ENCODE measurements around the gene AXDND1. TPM values are rescaled to one million over a fixed set of nuclear protein-coding genes. Genes with fewer than 3 reads are reported as not detected.
"Not testable (repeated sequence)": the region's sequence is repeated elsewhere in the genome, so short reads cannot be mapped to it uniquely, and the experiment has no call there.

Gene AXDND1
- total RNA-seq, 4 donors from 2014 or later: 0.39 TPM; not detected in 3

DNA sequence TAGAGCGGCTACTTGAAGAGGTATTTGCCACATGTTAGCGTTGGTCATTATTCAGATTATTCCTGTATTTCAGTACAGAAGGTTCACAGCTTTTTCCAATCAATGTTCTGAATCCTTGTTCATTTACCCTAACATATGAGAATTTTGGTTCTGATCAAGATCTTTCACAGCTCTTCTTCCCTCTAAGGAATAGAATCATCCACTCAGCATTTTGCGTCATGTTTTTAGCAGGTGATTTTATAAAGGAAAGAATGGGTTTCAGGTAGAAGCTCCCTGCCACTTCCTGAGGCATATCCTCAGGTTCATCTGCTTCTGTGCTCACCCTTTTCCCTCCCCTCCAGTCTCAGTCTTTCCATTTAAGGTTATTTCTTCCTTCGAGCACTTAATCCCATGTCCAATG, 143.6 kb downstream of the AXDND1 start:
- no peak overlapping the region for H3K4me3 ChIP-seq (ENCODE audit: low read depth, poor library complexity, severe bottlenecking)
- no peak for TF ChIP-seq POLR2A (IDR thresholded peaks at IDR 0.05)
- intact Hi-C loops (cut with DNase I; ENCODE audit: low total_unique reads): no loop called here
- WGBS, 2 donors: 90 to 94% methylated on average over 4 of the region's 4 CpGs
- no peak for DNase-seq (ENCODE audit: low spot score in 2 of 2)

DNA sequence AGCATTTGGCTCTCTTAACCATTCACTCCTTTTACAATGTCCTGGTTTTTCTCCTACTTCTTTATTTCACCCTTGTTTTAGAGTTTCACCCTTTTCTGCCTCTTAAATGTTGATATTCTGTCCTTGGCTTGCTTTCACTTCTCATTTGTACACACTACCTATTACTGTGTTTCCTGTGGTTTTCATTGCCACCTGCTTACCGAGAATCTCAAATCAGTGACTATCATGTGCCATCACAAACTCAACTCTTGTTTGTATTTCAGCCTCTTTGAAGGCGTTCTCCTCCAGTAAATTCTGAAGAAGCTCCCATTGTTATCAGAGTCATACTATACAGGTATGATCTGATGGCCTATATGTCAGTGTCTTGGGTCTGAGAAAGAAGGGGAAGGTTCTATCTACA, 144.3 kb downstream of the AXDND1 start:
- DNase-seq (ENCODE audit: low spot score in 2 of 2): no peak
- intact Hi-C loops (cut with DNase I; ENCODE audit: low total_unique reads): no loop called here
- no peak for TF ChIP-seq POLR2A (IDR thresholded peaks at IDR 0.05)
- TF ChIP-seq, protein P1, sequence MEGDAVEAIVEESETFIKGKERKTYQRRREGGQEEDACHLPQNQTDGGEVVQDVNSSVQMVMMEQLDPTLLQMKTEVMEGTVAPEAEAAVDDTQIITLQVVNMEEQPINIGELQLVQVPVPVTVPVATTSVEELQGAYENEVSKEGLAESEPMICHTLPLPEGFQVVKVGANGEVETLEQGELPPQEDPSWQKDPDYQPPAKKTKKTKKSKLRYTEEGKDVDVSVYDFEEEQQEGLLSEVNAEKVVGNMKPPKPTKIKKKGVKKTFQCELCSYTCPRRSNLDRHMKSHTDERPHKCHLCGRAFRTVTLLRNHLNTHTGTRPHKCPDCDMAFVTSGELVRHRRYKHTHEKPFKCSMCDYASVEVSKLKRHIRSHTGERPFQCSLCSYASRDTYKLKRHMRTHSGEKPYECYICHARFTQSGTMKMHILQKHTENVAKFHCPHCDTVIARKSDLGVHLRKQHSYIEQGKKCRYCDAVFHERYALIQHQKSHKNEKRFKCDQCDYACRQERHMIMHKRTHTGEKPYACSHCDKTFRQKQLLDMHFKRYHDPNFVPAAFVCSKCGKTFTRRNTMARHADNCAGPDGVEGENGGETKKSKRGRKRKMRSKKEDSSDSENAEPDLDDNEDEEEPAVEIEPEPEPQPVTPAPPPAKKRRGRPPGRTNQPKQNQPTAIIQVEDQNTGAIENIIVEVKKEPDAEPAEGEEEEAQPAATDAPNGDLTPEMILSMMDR (IDR thresholded peaks at IDR 0.05): no peak
- no peak overlapping the region for H3K4me3 ChIP-seq (ENCODE audit: low read depth, poor library complexity, severe bottlenecking)
- WGBS, 2 donors: 42 to 63% methylated on average over 2 of the region's 2 CpGs

DNA sequence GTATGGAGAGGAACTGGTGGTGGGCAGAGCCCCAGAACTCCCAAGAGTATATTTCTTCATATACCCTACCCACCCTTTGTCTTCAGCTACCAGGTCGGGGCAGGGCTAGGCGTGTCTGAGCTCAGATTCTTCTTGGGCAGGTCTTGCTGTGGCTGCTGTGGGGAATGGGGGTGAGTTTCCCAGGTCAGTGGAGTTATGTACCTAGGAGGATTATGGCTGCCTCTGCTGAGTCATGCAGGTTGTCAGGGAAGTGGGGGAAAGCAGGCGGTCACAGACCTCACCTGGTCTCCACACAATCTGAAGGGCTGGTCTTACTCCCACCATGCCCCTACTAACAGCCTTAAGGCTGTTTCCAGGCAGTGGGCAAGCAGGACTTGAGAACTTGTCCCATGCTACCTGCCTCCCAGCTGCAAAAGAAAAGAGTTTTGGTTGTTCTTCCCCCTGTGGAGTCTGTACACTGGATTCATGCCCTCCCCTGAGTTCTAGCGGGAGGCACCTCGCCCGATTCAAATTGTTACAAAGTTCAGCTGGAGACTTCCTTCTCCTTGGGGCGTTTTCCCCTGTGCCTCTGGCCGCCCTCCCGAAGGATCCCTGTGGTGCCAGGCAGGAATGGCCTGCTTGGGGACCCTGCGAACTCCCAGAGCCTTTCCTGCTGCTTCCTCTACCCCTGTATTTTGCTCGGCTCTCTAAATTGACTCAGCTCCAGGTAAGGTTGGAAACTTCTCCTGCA, 151.4 kb downstream of the AXDND1 start:
- H3K4me3 ChIP-seq (ENCODE audit: low read depth, poor library complexity, severe bottlenecking): no peak overlapping the region
- no peak for DNase-seq (ENCODE audit: low spot score in 2 of 2)
- WGBS, 2 donors: 76 to 79% methylated on average over 11 of the region's 11 CpGs
- intact Hi-C loops (cut with DNase I; ENCODE audit: low total_unique reads): no loop called here
- TF ChIP-seq POLR2A (IDR thresholded peaks at IDR 0.05): no peak
- TF ChIP-seq, protein P1 (IDR thresholded peaks at IDR 0.05): no peak

DNA sequence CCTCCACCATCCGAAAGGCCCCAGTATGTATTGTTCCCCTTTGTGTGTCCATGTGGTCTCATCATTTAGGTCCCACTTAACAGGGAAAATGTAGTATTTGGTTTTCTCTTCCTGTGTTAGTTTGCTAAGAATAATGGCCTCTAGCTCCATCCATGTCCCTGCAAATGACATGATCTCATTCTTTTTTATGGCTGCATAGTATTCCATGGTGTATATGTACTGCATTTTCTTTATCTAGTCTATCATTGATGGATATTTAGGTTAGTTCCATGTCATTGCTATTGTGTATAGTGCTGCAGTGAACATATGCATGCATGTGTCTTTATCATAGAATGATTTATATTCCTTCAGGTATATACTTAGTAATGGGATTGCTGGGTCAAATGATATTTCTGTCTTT, 152.8 kb downstream of the AXDND1 start:
- H3K4me3 ChIP-seq (ENCODE audit: low read depth, poor library complexity, severe bottlenecking); intact Hi-C loops (cut with DNase I; ENCODE audit: low total_unique reads); DNase-seq (ENCODE audit: low spot score in 2 of 2): not testable (repeated sequence)
- WGBS, 2 donors: 88 to 94% methylated on average over 1 of the region's 1 CpG

DNA sequence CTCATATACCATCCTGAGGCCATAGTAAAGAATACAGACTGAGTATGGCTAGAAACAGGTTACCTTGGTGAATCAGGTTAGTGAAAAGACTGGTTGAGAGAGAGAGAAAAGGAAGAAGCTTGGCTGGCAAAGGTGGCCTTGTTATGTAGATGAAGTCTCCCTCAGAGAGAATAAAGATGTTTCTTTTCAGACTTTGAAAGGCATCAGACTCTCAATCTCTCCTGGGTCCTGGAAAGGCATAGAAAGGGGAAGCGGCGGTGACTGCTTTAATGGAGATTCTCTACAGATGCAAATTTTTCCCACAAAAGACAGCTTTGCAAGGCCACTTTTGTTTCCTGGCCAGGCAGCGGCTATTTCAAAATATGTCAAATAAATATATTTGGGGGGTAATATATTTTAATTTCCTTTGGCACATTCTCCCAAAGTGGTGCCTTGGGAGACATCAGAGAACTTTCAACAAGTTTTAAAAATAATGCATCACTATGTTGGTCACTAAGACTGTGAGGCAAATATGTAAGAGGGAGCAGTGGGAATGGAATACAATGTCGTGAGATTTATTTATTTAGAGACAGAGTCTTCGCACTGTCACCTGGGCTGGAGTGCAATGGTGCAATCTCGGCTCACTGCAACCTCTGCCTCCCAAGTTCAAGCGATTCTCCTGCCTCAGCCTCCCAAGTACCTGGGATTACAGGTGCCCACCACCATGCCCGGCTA, 163.9 kb downstream of the AXDND1 start:
- no peak for TF ChIP-seq POLR2A (IDR thresholded peaks at IDR 0.05)
- TF ChIP-seq, protein P1 (IDR thresholded peaks at IDR 0.05): no peak
- DNase-seq (ENCODE audit: low spot score in 2 of 2): no peak
- H3K4me3 ChIP-seq (ENCODE audit: low read depth, poor library complexity, severe bottlenecking): no peak overlapping the region
- WGBS, 2 donors: 75 to 81% methylated on average over 8 of the region's 8 CpGs
- intact Hi-C loops (cut with DNase I; ENCODE audit: low total_unique reads): no loop called here

DNA sequence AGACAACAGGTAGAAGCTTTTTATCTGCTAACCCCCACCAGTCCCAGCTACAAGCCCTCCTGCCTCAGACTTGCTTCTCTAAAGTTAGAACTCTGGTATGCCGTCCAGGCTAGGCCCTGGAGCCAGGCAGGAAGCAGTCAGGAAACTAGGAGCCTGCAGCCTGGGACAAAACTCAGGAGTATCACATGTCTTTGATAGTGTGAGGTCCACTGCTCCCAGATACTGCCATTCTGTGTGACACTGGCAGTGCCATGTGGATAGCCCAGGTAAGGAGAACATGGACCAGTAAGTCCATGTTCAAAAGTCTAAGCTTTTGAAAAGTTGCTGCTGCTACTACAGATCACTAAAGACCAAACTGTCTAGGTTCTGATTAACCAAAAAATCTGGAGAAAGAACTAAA, 164.6 kb downstream of the AXDND1 start:
- 50 to 63% methylated on average over 1 of the region's 1 CpG for WGBS, 2 donors
- no peak overlapping the region for H3K4me3 ChIP-seq (ENCODE audit: low read depth, poor library complexity, severe bottlenecking)
- no peak for DNase-seq (ENCODE audit: low spot score in 2 of 2)
- intact Hi-C loops (cut with DNase I; ENCODE audit: low total_unique reads): no loop called here
- no peak for TF ChIP-seq POLR2A (IDR thresholded peaks at IDR 0.05)
- TF ChIP-seq, protein P1 (IDR thresholded peaks at IDR 0.05): no peak
